Mononuclear cell (primary cell): ENCODE measurements around the gene RTP3. TPM values are rescaled to one million over a fixed set of nuclear protein-coding genes. Genes with fewer than 3 reads are reported as not detected.

ENCODE experiments used
- total RNA-seq: library from RNA; depleted of rRNA; stranded (reverse); fragments of >200 nt; gene quantifications from one replicate; pipeline ENCODE4 v1.2.3, GENCODE V29; 2012

Gene RTP3
- total RNA-seq, 1 donor: 0.10 TPM

Other genes starting within 250 kb of the RTP3 start
- 6.9 TPM for gene CCR2, start 143.9 kb upstream of the RTP3 start, total RNA-seq
- 5.4 TPM for gene CCR5, start 127.0 kb upstream of the RTP3 start, total RNA-seq
- gene CCRL2, start 90.7 kb upstream of the RTP3 start, total RNA-seq: 91.9 TPM
- gene LTF, start 33.1 kb upstream of the RTP3 start, total RNA-seq: 0.52 TPM
- 0.10 TPM for gene LRRC2, start 68.3 kb downstream of the RTP3 start, total RNA-seq
- not detected for gene FAM240A, start 114.5 kb downstream of the RTP3 start, total RNA-seq
- 5.4 TPM for gene ALS2CL, start 195.7 kb downstream of the RTP3 start, total RNA-seq
- gene TMIE, start 203.4 kb downstream of the RTP3 start, total RNA-seq: 0.31 TPM
- not detected for gene PRSS50, start 219.9 kb downstream of the RTP3 start, total RNA-seq